ENCODE data around the gene FAM111B.
A peak's percentile ranks its signal among the peaks of the same experiment; 100 is the strongest.

The FAM111B gene

GRCh38 chr11:59158206-59159068 lies 51.4 kb downstream of the FAM111B start:
- peak; percentile 66 for DNase-seq

- no peak for DNase-seq
Observed at GRCh38 chr11:59164028-59164427, 57.0 kb downstream of the FAM111B start.

- peak; percentile 86 for DNase-seq
Observed at GRCh38 chr11:59171508-59172322, 64.7 kb downstream of the FAM111B start, which contains the start of gene DTX4. DTX4 (plus strand) TSS chr11:59172132; CDS start chr11:59172596, 464 bp downstream.

- no peak for DNase-seq
Observed at GRCh38 chr11:59172345-59173079, 65.5 kb downstream of the FAM111B start.

GRCh38 chr11:59173080-59173963 lies 66.3 kb downstream of the FAM111B start:
- DNase-seq, result no peak

GRCh38 chr11:59173964-59174663 lies 67.1 kb downstream of the FAM111B start:
- DNase-seq, result no peak

- no peak for DNase-seq
Observed at GRCh38 chr11:59174664-59175033, 67.6 kb downstream of the FAM111B start.

GRCh38 chr11:59175091-59175501 lies 68.1 kb downstream of the FAM111B start:
- no peak for DNase-seq

GRCh38 chr11:59176330-59176729 lies 69.3 kb downstream of the FAM111B start:
- DNase-seq, result no peak
